ENCODE measurements around the gene ATP6AP2. TPM values are rescaled to one million over a fixed set of nuclear protein-coding genes. Genes with fewer than 3 reads are reported as not detected.
"Not testable (repeated sequence)": the region's sequence is repeated elsewhere in the genome, so short reads cannot be mapped to it uniquely, and the experiment has no call there.

Gene ATP6AP2
- total RNA-seq, 1 donor from 2014 or later = 72.8 TPM

GRCh38 chrX:40575411-40575810 lies 5.4 kb upstream of the ATP6AP2 start:
- DNase-seq = not testable (repeated sequence)

GRCh38 chrX:40576291-40576690 lies 4.5 kb upstream of the ATP6AP2 start:
- no peak for DNase-seq

DNA sequence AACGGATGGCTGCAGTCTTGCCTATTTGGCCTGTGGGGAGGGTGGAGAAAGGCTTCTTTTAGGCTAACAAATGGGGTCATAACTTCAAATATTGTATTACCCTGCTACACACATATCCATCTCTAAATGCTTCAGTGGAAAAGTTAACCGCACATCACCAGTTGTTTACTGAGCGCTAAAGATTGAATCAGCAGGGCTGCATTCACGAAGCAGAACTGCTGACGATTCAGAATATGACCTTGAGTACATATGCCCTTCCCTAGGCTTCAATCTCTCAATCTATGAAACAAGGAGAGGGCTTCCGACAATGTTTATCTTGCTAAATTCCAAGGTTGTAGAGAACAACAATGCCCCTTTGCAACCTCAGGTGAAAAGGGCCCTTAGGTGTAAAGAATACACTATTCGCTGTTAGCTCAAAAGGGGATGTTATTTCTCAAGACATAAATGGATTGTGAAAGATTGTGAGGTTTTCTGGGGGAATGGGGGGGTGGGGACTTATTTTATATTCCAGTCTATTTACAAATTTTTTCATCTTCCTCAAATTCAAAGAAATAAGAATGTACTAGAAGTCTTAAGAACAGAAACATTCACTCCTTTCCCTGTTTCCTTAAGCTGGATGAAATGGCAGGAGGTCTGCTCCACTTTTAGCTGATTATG lies 2.6 kb upstream of the ATP6AP2 start:
- DNase-seq = no peak

- DNase-seq = no peak
Observed at GRCh38 chrX:40579141-40579540, 1.6 kb upstream of the ATP6AP2 start.

GRCh38 chrX:40579900-40580536 lies 752 bp upstream of the ATP6AP2 start:
- DNase-seq = no peak

DNA sequence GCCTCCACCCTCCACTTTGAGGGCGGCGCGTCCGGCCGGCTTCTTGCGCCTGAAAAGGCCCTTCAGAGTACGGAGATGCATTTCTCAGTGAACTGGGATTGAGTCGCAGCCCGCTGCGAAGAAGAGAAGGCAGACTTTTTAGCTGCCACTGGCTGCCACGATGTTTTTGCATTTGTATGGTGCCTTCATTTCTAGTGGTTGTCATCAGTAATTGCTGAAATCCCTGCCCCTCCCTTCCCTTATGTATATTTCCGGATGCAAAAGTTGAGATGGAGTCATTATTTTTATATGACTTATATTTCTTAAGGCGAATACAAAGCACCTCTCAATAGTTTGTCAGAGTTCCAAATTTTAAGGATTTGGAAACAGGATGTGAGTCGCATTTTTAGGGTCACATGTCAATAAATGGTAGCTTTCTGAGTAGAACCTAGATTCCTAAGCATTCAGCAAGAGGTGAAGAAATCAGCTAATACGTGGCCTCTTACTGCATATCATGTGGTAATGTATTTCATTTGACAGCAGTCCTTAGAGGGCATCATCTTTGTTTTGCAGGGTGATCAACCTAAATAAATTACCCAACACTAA lies 658 bp downstream of the ATP6AP2 start:
- no peak for DNase-seq

DNA sequence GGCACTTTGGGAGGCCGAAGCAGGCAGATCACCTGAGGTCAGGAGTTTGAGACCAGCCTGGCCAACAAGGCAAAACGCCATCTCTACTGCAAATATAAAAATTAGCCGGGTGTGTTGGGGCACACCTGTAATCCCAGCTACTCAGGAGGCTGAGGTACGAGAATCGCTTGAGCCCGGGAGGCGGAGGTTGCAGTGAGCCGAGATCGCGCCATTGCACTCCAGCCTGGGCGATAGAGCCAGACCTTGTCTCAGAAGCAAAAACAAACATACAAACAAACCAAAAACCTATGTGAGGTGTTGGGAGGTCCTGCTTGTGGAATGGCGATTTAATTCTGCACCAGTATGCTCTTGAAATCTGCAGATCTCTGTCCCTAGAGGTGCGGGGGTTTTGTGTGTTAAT lies 1.4 kb downstream of the ATP6AP2 start:
- not testable (repeated sequence) for DNase-seq

- no peak for DNase-seq
Observed at GRCh38 chrX:40582811-40583210, 2.0 kb downstream of the ATP6AP2 start.

DNA sequence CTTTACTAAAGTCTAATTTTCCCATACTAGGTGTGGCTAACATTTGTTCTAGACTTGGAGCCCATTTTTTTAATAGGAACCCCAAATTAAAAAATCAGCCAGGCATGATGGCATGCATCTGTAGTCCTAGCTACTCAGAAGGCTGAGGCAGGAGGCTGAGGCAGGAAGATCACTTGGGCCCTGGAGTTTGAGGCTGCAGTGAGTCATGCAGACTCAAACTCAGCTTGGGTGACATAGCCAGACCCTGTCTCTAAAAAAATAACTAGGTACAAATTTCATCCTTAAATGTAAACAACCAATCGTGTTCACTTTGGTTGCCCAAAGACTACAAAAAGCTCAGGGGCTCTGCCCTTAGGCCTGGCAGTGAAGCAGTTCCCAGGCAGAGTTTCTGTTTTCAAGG lies 6.9 kb downstream of the ATP6AP2 start:
- not testable (repeated sequence) for DNase-seq

DNA sequence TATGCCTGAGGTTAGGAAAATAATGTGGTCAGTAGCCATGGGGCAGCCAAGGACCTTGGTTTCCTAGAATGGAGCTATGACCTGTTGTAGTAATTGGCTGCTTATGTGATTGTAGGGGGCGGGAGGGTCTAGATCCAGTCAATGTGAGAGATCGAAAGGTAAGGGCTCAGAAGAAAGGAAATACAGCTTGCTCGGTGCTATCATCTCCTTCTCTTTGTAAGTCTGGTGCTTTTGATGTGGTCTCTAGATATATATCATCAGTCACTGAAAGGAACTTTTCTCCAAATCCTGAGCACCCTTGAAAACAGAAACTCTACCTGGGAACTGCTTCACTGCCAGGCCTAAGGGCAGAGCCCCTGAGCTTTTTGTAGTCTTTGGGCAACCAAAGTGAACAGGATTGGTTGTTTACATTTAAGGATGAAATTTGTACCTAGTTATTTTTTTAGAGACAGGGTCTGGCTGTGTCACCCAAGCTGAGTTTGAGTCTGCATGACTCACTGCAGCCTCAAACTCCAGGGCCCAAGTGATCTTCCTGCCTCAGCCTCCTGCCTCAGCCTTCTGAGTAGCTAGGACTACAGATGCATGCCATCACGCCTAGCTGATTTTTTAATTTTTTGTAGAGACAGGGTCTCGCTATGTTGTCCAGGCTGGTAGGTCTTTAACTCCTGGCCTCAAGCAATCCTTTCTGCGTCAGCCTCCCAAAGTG lies 9.0 kb downstream of the ATP6AP2 start:
- not testable (repeated sequence) for DNase-seq

DNA sequence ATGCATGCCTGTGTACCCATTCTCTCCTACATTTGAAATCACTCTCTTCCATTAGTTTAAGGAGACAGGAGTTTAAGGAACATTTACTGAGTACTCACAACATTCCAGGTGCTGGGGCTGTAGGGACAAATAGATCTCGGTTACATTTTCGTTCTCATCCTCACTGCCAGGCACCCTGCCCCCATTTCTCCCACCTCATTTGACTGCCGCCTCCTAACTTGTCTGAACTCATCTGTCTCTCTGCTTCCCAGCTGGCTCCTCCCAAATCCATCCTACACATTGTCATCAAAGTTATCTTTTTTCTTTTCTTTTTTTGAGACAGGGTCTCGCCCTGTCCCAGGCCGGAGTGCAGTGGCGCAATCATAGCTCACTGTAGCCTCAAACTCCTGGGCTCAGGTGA lies 22.7 kb downstream of the ATP6AP2 start:
- no peak for DNase-seq

DNA sequence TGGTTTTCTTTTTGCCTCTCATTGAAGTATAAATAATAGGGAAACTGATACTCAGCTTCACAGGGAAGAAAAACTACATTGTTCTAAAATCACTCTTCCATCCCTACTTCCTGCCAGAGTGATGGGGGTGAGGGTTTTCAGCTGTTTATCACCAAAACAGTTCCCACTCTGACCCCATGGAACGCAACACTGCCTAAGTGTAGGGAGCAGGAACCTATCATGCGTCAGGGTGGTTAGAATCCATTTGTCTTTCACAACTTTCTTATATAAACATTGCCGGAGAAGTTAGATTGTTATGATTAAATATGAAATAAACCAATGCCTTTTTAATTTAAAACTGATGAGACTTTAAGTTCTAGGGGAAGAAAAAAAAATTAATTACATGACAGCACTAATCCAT lies 26.6 kb downstream of the ATP6AP2 start:
- no peak for DNase-seq

DNA sequence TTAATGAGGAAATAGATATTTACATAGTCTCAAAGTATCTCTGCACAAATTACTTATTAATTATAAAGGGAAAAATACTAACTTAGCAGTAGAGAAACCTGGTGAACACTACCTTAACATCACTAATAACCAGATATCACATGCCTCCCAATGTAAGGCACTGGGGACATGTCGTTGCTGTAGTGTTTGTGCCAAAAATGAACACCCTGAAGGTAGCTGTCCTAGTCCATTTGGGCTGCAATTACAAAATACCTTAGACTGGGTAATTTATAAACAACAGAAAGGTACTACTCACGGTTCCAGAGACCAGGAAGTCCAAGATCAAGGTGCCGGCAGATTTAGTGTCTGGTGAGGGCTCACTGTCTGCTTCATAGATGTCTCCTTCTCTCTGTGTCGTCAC lies 31.7 kb downstream of the ATP6AP2 start:
- no peak for DNase-seq

- no peak for DNase-seq
Observed at GRCh38 chrX:40615976-40616375, 35.2 kb downstream of the ATP6AP2 start.

DNA sequence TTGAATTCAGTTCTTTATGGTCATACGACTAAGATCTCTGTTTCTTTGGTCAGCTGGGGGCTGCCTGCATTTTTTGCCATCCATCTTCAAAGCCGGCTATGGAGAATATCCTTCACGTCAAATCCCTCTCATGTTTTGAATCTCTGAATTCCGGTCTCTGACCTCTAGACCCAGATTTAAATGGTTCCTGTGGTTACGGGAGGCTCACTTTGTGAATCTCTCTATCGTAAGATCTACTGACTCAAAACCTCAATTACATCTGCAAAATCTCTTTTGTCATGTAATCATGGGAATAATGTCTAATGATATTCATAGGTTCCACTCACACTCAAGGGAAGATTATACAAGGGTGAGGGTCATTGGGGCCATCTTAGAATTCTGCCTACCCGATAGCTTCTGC lies 36.8 kb downstream of the ATP6AP2 start:
- DNase-seq = no peak

DNA sequence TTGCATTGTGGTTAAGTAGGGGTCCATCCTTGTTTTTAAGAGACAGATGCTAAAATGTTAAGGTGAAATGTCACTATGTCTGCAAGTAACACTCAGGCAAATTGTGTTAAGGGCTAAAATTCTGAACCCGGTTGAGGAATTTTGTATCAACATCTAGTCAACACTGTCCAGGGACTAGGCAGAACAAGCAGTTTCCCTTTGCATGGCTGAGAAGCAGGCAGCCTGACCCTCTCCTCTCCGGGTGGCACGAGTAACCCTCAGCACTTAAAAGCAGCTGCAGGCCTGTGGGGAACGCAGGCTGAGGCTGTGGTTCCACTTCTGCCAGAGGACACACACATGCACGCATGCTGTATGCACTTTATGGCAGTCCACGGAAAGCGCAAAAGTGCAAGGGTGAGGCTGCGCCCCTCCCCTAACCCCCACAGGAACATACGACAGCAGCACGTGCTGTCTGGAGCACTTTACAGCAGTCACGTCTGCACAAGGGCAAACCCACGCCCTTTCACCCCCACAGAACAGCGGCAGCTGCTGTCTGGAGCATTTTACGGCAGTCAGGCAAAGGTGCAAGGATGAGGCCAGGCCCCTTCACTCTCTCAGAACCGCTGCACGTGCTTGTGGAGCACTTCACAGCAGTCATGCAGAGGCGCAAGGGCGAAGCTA lies 41.8 kb downstream of the ATP6AP2 start:
- DNase-seq = no peak

DNA sequence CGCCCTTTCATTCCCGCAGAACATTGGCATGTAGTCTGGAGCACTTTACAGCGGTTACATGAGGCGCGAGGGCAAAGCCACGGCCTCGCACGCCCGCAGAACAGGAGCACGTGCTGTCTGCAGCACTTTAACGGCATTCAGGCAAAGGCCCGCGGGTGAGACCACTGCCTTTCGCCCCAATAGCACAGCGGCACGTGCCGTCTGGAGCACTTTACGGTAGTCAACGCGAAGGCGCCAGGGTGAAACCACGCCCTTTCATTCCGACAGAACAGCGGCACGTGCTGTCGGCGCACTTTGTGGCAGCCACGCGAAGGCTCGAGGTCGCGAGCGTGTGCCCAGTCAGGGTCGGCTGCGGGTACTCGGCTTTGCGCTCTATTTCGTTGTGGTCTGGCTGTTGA lies 42.4 kb downstream of the ATP6AP2 start, which contains the start of gene MPC1L:
Gene MPC1L, plus strand, starts transcription at position 290 of the 398 bp plus-strand sequence. CDS start 138 bp downstream, outside the sequence.
- no peak for DNase-seq

DNA sequence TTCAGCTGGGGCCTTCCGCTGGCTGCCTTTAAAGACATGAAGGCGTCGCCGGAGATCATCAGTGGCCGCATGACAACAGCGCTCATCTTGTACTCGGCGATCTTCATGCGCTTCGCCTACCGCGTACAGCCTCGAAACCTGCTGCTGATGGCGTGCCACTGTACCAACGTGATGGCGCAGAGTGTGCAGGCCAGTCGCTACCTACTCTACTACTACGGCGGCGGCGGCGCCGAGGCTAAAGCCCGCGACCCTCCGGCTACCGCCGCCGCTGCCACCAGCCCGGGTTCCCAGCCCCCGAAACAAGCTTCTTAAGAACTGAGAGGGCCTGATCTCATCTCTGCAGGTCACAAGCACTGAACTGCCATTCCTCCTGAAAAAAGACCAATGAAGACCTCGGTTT lies 42.9 kb downstream of the ATP6AP2 start:
- DNase-seq = no peak

DNA sequence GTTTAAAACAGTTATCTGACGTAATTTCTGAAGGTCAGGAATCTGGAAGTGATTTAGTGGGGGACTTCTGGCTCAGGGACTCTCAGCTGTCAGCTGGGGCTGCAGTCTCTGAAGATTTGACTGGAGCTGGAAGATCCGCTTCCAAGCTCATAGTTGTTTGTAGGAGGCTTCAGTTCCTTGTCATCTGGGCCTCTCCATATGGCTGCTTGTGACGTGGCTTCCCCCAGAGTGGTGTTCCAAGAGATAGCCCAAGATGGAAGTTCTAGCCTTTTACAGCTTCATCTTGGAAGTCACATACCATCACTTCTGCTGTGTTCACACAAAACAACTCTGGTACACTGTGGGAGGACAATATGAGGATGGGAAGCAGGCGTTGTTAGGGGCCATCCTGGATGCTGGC lies 44.5 kb downstream of the ATP6AP2 start:
- peak; percentile 19 for DNase-seq

- DNase-seq = no peak
Observed at GRCh38 chrX:40628506-40628905, 47.7 kb downstream of the ATP6AP2 start.

DNA sequence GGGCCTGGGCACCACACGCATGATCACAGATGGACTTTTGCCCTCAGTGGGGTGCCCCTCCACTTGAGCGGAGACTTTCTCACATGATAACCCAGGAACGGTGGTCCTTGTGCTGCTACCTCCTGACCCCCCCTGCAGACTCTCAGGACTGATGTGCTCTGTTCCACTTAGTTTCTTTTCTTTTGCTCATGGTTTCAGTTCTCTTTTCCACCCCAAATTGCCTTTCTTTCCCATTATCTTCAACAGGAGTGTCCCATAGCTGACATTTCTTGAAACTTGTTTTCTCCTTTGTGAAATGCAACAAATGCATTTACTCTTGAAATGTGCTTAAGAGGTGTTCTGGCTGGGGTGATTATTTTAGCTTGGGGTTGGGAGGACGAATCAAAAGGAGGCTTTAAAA lies 51.4 kb downstream of the ATP6AP2 start:
- DNase-seq = no peak

DNA sequence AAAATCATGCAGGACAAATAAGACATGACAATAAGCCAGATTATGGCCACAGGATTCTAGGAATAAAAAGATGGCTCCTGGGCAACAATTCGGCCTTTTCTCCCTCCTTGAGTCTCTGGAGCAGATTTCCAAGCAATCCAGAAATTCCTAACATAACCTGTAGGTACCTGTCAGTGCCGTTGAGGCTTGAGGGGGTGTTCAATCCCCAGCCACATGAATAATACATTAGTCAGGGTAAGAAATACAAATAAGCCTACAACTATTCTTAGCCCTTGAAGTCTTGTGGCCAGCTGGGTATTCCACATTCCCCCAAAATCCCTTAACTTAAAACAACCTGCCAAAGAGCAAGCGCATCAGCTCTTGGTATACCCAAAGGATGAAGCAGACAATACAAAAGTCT lies 56.9 kb downstream of the ATP6AP2 start:
- no peak for DNase-seq

GRCh38 chrX:40644176-40644575 lies 63.4 kb downstream of the ATP6AP2 start:
- no peak for DNase-seq

Data from skin of body (tissue), 2 donors.